Spinal cord (tissue), 10 donors: Measurements from ENCODE around the gene DHRS1. TPM values are rescaled to one million over a fixed set of nuclear protein-coding genes. Genes with fewer than 3 reads are reported as not detected.
A peak's percentile ranks its signal among the peaks of the same experiment; 100 is the strongest.

Experiments used
- DNase-seq, 6 donors: peaks; one replicate each; pipeline versions ENCODE4 v3.0.0 to v3.0.0-alpha.2; 2013 to 2015; ENCODE audit warnings: low spot score in 6 of 6, low read depth in 4 of 6
- H3K27ac ChIP-seq: one replicate; pipeline ENCODE4 v1.5.1; 2013; ENCODE audit warnings: low read depth, low read length, control low read depth
- H3K27me3 ChIP-seq: one replicate; pipeline ENCODE4 v1.6.1; 2013; ENCODE audit warnings: low read length; ENCODE audit not compliant: control insufficient read depth, insufficient read depth
- H3K36me3 ChIP-seq: one replicate; pipeline ENCODE4 v1.6.1; 2013; ENCODE audit warnings: low read length; ENCODE audit not compliant: control insufficient read depth, insufficient read depth
- H3K4me1 ChIP-seq: one replicate; pipeline ENCODE4 v1.6.1; 2013; ENCODE audit warnings: low read length; ENCODE audit not compliant: control insufficient read depth, insufficient read depth
- H3K4me3 ChIP-seq: one replicate; pipeline ENCODE4 v1.5.1; 2013; ENCODE audit warnings: low read depth, low read length, control low read depth
- H3K9me3 ChIP-seq: one replicate; pipeline ENCODE4 v1.6.1; 2013; ENCODE audit warnings: low read length; ENCODE audit not compliant: control insufficient read depth, insufficient read depth
- WGBS: methylation state at CpG from one replicate; pipeline ENCODE4 v1.1.5; 2013; ENCODE audit warnings: missing lambda C conversion rate; ENCODE audit not compliant: insufficient coverage; 5-methylcytosine and 5-hydroxymethylcytosine counted together
- polyA plus RNA-seq, 2 donors: library from polyadenylated mRNA; unstranded; fragments of 120-200 nt; gene quantifications; one replicate each; pipeline ENCODE4 v1.2.1, GENCODE V29; 2013; ENCODE audit not compliant: insufficient read length in 2 of 2
- total RNA-seq, 2 donors: library from RNA; depleted of rRNA in 1 of 2; stranded (reverse); fragments of 120-200 nt in 1 of 2; fragments of >200 nt in 1 of 2; gene quantifications; one replicate each; pipeline versions ENCODE4 v1.2.3 to v1.2.4, GENCODE V29; 2013 to 2014
- donor health status: healthy.

The DHRS1 gene
- total and polyA plus RNA-seq, 4 donors = 12.6 to 47.5 (median 25.7) TPM

DNA sequence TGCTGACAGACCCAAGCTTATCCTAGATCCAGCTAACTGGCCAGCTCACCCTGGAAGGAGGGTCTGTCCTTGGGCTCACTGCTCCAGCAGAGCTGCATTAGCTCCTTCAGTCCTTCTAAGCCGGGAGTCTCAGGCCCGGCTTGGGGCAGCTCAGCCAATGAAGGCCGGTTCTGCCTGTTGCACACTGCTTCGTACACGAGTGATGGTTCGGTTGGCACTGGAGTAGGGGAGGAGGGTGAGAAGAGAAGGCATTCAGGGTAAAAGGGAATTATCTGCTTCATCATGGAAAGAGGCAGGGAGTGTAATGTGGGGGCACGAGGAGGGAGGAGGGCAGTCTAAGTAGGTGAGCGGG is 38.2 kb upstream of the DHRS1 start:
- no peaks in the 10 kb centered on the region for H3K36me3 ChIP-seq
- DNase-seq = no peak
- H3K4me3 ChIP-seq = no peak overlapping the region
- peaks cover 43% of the 10 kb centered on the region for H3K4me1 ChIP-seq
- H3K9me3 ChIP-seq = no peaks in the 10 kb centered on the region
- WGBS = 73% methylated on average over 7 of the region's 8 CpGs
- H3K27me3 ChIP-seq = peaks cover 85% of the 10 kb centered on the region
- H3K27ac ChIP-seq = no peak overlapping the region

DNA sequence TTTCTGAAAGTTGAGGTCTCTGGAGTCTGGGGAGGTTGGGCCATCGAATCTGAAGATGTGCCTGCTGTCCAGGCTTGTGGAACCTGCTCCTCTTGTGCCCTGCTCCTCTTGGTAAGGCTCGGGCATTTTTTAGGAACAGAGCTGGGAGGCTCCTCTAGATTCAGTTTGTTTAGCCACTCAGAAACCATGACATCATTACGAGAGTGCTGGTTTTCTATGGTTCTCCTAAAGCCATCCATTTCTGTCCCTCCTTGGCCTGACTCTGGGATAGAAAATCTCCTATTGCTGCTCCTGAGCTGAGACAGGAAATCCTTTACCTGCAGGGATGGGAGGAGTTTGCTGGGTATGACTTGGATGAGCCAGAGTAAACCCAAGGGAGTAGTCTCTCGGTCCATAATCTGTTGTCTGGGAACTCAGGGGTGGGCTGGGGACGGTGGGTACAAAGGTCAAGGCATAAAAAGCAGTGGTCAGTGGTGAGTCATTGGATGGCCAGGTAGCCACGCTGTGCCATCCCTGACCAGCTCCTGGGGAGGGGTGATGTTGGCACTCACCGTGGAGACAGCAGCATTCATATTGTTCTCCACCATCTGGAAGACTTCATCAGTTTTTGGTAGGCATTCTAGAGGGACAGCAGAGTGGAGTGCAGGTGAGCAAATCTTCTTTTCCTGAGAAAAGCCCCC is 37.7 kb upstream of the DHRS1 start:
- Histone ChIP-seq H3K4me1 (peaks cover 49% of the 10 kb centered on the region), H3K27ac (no peak overlapping the region), H3K27me3 (peaks cover 90% of the 10 kb centered on the region), H3K4me3 (no peak overlapping the region), H3K36me3 (no peaks in the 10 kb centered on the region), H3K9me3 (no peaks in the 10 kb centered on the region)
- WGBS = 79% methylated on average over 5 of the region's 7 CpGs
- no peak for DNase-seq

DNA sequence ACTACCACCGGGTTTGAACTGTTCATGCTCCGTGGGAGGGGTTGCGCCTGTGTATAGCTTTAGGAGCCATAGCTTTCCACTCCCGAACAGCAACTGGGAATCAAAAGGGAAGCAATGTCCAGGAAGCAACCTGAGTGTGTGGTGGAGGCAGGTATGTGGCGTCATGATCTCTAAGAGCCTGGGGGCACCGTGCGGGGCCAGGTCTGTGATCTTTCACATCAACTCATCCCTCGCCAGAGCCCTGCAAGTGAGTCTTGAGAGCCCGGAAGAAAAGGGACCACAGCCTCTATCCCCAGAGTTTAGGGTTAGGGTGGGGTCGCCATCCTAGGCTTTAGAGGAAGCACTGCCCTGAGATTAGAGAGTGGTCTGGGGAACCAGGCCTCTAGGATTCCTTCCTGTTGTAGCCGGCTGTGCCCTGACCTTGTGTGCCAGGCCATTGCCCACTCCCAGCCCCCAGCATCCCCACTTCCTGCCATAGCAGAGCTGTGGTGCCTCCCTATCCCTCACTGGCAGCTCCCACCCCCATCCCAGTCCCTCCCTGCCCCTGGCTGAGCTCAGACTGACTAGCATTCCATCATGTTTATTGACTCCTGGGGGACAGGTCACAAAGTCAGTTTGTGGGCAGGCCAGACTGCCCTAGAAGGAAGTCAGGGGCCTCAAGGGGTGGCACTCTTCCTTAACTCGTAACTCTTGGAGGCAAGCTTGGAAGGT is 36.0 kb upstream of the DHRS1 start:
- Histone ChIP-seq H3K9me3 (no peaks in the 10 kb centered on the region), H3K4me3 (no peak overlapping the region), H3K4me1 (peaks cover 56% of the 10 kb centered on the region), H3K27me3 (peaks cover 96% of the 10 kb centered on the region), H3K27ac (no peak overlapping the region), H3K36me3 (no peaks in the 10 kb centered on the region)
- DNase-seq = no peak
- WGBS = 53% methylated on average over 10 of the region's 12 CpGs

DNA sequence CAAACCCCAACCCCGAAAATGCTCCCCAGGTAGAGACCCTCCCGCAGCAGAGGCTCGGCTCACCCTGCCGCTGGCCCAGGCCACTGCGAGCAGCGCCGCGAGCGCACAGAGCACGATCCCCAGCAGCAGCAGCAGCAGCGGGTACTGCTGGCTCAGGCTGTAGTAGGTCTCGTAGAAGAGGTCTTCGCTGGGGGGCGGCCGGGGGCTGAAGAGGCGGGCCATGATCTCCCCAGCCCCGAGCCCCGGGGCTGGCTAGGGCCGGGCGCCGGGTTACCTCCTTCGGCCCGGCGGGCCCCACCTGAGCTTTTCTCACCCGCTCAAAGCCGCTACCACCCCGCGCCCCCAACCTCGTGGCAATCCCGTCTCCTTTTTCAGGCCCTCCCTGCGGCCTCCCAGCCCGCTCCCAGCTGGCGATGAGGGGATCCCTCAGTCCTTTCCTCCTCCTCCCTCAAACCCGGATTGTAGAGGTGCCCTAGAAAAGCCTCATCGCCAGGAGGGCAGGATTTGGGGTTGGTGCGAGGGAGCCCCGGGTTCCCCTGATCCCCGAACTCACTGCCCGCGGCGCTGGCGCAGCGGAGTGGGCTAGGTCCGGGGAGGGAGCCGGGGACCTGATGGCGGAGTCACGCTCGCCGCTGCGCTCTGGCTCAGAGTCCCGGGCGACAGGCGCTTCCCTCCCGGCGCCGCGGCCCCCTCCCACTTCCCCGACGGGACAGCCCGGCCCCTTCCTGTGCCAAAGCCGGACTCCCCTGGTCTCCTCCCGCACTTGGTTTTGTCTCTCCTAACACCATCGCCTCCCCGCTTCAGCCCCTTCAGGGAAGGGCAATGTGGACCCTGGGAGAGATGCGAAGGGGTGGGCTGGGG is 35.1 kb upstream of the DHRS1 start, which contains the start of gene ADCY4:
ADCY4 (minus strand) TSS at position 641 of the 861 bp plus-strand sequence; CDS start at position 222, 419 bp downstream.
- peak within 1 kb of the TSS; percentile 22 for H3K4me3 ChIP-seq
- 1% methylated on average over 57 of the region's 65 CpGs for WGBS
- peak within 1 kb of the TSS; percentile 11 for H3K27ac ChIP-seq
- peaks cover 86% of the 10 kb centered on the region for H3K27me3 ChIP-seq
- H3K4me1 ChIP-seq = peaks cover 52% of the 10 kb centered on the region
- DNase-seq = no peak
- H3K36me3 ChIP-seq = no peaks in the 10 kb centered on the region
- H3K9me3 ChIP-seq = no peaks in the 10 kb centered on the region

DNA sequence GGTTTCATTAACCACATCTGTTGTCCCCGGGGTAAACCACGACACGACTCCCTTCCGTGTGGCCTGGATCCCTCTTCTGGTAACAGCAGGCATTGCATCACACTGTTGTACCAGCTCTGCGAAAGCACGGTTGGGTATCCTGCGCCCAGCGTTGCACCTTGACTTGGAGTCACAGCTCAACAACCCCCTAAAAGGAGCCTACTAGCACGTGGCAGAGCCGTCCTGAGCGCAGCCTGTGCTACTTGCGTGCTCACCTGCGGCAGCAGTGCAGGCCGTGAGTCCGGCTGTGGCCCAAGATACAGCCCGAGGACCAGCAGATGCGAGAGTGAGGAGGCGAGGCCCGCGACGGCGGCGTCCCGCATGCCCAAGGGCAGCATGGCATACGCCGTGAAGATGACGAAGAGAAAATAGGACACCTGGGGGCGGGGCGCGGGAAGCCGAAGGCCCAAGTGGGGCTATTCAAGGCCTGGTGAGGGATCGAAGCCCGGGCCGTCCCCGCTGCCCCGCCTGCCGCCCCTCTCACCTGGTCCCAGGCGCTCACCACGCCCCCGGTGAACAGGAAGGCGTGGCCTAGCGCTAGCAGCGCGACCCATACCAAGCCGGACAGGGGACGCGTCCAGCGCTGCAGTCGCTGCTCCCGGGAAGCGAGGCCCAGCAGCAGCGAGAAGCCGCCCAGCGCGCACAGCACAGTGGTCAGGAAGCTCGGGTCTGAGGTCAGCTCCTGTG is 32.9 kb upstream of the DHRS1 start:
- Histone ChIP-seq H3K27ac (no peak overlapping the region), H3K36me3 (no peaks in the 10 kb centered on the region), H3K4me3 (peak overlapping the region; percentile 33), H3K27me3 (peaks cover 64% of the 10 kb centered on the region), H3K9me3 (no peaks in the 10 kb centered on the region), H3K4me1 (peaks cover 42% of the 10 kb centered on the region)
- peak in 3 of 6 donors; percentile 39 to 93 (median 82) for DNase-seq
- WGBS = 3% methylated on average over 56 of the region's 56 CpGs

DNA sequence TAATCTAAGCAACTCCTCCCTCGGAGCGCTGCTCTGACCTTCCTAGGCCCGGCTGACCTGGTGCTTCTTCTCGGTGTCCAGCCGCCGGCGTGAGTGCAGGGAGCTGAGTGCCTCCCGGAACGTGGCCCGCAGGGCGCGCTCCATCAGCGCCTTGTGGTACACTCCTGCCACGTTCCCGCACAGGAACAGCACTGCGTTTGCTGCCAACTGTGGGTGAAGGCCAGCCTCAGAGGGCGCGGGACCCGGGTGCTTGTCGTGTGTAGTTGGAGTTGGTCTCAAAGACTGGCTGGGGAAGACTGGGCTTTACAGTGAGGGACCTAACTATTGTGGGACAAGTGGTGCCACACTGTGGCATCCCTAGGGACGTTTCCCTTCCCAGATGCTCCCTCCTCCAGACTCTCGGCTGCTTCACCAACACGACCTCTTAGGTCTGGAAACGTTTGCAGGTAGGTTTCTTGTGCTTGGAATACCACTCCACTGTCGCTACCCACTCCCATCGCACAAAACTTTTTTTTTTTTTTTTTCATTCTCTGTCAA is 32.2 kb upstream of the DHRS1 start:
- H3K4me1 ChIP-seq = peaks cover 42% of the 10 kb centered on the region
- no peaks in the 10 kb centered on the region for H3K36me3 ChIP-seq
- H3K27me3 ChIP-seq = peaks cover 58% of the 10 kb centered on the region
- WGBS = 54% methylated on average over 22 of the region's 26 CpGs
- no peak for DNase-seq
- no peak overlapping the region for H3K4me3 ChIP-seq
- no peaks in the 10 kb centered on the region for H3K9me3 ChIP-seq
- H3K27ac ChIP-seq = no peak overlapping the region

DNA sequence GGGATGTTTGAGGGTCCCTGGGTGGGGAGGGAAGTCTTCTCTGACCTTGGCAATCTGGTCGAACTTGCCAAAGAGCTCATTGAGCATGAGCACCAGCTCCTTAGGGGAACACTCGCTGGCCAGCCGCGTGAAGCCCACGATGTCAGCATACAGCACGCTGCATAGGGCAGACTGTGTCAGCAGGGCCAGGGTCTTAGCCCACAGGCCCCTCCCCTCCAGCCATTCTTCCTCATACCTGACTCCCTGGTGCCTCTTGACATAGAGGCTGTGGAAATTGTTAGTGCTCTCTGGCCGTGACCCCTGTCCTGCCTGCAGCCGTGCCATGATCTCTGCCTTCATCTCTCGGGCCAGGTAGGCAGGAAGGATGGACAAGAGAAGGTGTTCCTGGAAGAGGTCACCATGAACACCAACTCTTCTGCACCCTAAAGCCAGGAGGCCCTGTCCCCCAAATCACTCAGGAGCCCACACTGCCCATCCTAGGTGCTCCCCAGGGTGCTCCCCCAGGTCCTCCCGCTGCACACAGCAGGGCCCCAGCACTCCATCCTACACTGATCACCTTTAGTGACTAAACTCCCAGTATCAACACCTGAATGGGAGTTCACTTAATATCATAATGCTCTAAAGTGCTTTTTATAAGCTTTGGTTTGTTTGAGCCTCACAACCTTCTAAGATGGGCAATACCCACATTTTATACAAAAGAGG is 31.5 kb upstream of the DHRS1 start:
- Histone ChIP-seq H3K27ac (no peak overlapping the region), H3K9me3 (no peaks in the 10 kb centered on the region), H3K4me3 (no peak overlapping the region), H3K27me3 (peaks cover 51% of the 10 kb centered on the region), H3K36me3 (no peaks in the 10 kb centered on the region), H3K4me1 (peaks cover 42% of the 10 kb centered on the region)
- 94% methylated on average over 10 of the region's 10 CpGs for WGBS
- DNase-seq = no peak

DNA sequence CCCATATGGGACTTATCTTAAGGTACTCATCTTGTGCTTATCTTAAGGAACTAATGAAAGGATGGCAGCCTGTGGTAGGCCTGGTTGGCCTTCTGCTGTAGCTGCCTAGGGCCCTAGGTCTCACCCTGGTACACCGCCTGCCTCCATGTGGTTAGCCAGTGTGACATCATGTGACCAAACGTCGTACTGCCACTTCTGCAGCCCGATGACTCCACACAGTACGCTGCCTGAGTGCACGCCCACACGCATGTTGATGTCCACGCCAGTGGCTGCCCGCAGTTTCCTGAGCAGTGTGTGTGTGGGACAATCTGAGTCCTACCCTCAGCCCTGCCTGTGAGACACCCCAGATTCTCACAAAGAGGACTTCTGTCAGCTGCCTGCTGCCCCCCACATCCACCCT is 30.2 kb upstream of the DHRS1 start:
- WGBS = 76% methylated on average over 8 of the region's 9 CpGs
- no peak overlapping the region for H3K27ac ChIP-seq
- H3K27me3 ChIP-seq = peaks cover 37% of the 10 kb centered on the region

More for the DNA sequence above, 30.2 kb upstream of the DHRS1 start:
- H3K4me3 ChIP-seq = no peak overlapping the region
- no peaks in the 10 kb centered on the region for H3K9me3 ChIP-seq
- peaks cover 32% of the 10 kb centered on the region for H3K4me1 ChIP-seq
- DNase-seq = no peak
- H3K36me3 ChIP-seq = no peaks in the 10 kb centered on the region
